SK-N-SH (cell line): ENCODE data around the gene TMEM132D.

ENCODE experiments used
- FOXM1 ChIP-seq: IDR thresholded peaks from 2 replicates; pipeline ENCODE4 v1.4.0; 2012; ENCODE audit warnings: low read depth, mild to moderate bottlenecking
- POLR2AphosphoS5 ChIP-seq: IDR thresholded peaks from 2 replicates; pipeline ENCODE4 v1.6.1; 2012; ENCODE audit warnings: low read depth, low read length
- TAF1 ChIP-seq: IDR thresholded peaks from 2 replicates; pipeline ENCODE4 v1.6.1; 2012; ENCODE audit warnings: low read depth, mild to moderate bottlenecking, low read length, moderate library complexity, borderline replicate concordance
- YY1 ChIP-seq: IDR thresholded peaks from 2 replicates; pipeline ENCODE4 v1.4.0; 2012; ENCODE audit warnings: low read depth, mild to moderate bottlenecking

GRCh38 chr12:129394177-129394825, 509.5 kb downstream of the TMEM132D start:
- TF ChIP-seq TAF1 (no peak), YY1 (no peak), POLR2AphosphoS5 (no peak), FOXM1 (no peak)
